Left lung (tissue), 10 donors: ENCODE results near the gene IL3RA. TPM values are rescaled to one million over a fixed set of nuclear protein-coding genes. Genes with fewer than 3 reads are reported as not detected.
A peak's percentile ranks its signal among the peaks of the same experiment; 100 is the strongest.

Experiments
- ATAC-seq: fragments of 200-7000 bp; cut with Tn5 transposase; one replicate; pipeline ENCODE4 v1.9.1; 2020; ENCODE audit warnings: moderate library complexity
- DNase-seq, 4 donors: peaks; one replicate each; pipeline ENCODE4 v3.0.0-alpha.2; 2013 to 2020
- H3K27ac ChIP-seq, 2 donors: fragments of 200-600 bp; sonication (generic) in 1 of 2; one replicate each; pipeline versions ENCODE4 v1.5.0 to v1.8.0; 2020 to 2021
- H3K27me3 ChIP-seq, 2 donors: fragments of 200-600 bp; sonication (generic) in 1 of 2; one replicate each; pipeline versions ENCODE4 v1.5.0 to v1.8.0; 2020 to 2021
- H3K36me3 ChIP-seq, 2 donors: fragments of 200-600 bp; sonication (generic) in 1 of 2; one replicate each; pipeline versions ENCODE4 v1.5.0 to v1.8.0; 2020 to 2021
- H3K4me1 ChIP-seq, 2 donors: fragments of 200-600 bp; one replicate each; pipeline ENCODE4 v1.8.0; 2021
- H3K4me3 ChIP-seq, 2 donors: fragments of 200-600 bp; sonication (generic) in 1 of 2; one replicate each; pipeline versions ENCODE4 v1.5.0 to v1.8.0; 2020 to 2021; ENCODE audit warnings: mild to moderate bottlenecking in 1 of 2
- H3K9me3 ChIP-seq, 2 donors: fragments of 200-600 bp; sonication (generic) in 1 of 2; one replicate each; pipeline versions ENCODE4 v1.5.0 to v1.8.0; 2020 to 2021
- intact Hi-C, 2 donors: fragments of 100-400 bp; cut with DNase I; formaldehyde crosslinking; loops; one replicate each; pipeline versions ENCODE4 v1.11.2 to v1.14.2; 2022
- polyA plus RNA-seq, 6 donors: library from polyadenylated mRNA; unstranded; fragments of 120-200 nt; gene quantifications; one replicate each; pipeline ENCODE4 v1.2.1, GENCODE V29; 2013; ENCODE audit not compliant: insufficient read length in 6 of 6
- total RNA-seq, 2 donors: library from RNA; stranded (reverse); fragmentation: NEBNext Ultra II Directional; extraction: Animal tissue kit (Norgen Biotek cat#: 25700); gene quantifications; one replicate each; pipeline ENCODE4 v1.2.1, GENCODE V29; 2021
- TF ChIP-seq, protein P1 (sequence below), 2 donors: fragments of 200-600 bp; sonication (generic) in 1 of 2; IDR thresholded peaks; one replicate each; pipeline versions ENCODE4 v1.5.0 to v1.8.0; 2021; ENCODE audit warnings: antibody characterized with exemption in 2 of 2
- donor health status: DM: no; HTN: yes; CAD: no.
- donor health status: DM: no; HTN: no; CAD: no.

Gene IL3RA
- total and polyA plus RNA-seq, 8 donors = 13.9 to 26.6 (median 24.5) TPM

DNA sequence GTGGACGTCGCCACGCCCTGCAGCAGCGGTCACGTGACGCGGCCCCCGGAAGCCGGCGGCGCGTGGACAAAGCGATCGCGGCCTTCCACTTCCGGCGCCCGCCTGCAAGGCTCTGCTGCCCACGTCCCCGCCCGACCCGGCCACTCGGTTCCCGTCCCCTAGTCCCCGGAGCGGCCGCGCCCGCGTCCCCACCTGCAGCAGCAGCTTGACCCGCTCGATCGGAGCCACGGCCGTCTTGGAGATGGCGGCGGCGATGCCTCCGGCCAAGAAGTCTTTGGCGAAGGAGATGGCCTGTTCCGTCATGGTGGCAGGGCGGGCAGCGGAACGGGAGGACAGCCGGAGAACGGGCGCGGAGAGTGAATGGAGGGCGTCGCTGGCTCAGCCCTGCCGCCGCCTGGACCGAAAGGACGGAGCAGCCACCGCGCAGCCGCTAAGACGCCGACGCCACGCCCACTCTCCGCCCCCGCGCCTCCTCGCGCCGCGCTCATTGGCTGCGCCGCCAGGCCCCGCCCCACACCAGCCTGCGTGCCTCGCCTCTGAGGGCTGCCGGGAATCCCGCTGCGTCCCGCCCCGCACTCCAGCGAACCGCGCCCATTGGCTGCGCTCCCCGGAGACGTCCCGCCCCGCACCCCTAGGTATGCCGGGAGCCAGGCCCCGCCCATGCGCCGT is 55.3 kb downstream of the IL3RA start, which contains the start of gene SLC25A6:
TSS of gene SLC25A6 (minus strand) at position 407 of the 669 bp plus-strand sequence. CDS start at position 303, 104 bp downstream.
- H3K4me3 ChIP-seq = peak within 1 kb of the TSS; percentile 99 to 100
- H3K4me1 ChIP-seq = peaks cover 13 to 59% of the 10 kb centered on the region in 2 donors
- DNase-seq (peak; percentile 97 to 99 (median 99)), ATAC-seq (peak; percentile 96)
- TF ChIP-seq, protein P1, sequence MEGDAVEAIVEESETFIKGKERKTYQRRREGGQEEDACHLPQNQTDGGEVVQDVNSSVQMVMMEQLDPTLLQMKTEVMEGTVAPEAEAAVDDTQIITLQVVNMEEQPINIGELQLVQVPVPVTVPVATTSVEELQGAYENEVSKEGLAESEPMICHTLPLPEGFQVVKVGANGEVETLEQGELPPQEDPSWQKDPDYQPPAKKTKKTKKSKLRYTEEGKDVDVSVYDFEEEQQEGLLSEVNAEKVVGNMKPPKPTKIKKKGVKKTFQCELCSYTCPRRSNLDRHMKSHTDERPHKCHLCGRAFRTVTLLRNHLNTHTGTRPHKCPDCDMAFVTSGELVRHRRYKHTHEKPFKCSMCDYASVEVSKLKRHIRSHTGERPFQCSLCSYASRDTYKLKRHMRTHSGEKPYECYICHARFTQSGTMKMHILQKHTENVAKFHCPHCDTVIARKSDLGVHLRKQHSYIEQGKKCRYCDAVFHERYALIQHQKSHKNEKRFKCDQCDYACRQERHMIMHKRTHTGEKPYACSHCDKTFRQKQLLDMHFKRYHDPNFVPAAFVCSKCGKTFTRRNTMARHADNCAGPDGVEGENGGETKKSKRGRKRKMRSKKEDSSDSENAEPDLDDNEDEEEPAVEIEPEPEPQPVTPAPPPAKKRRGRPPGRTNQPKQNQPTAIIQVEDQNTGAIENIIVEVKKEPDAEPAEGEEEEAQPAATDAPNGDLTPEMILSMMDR (IDR thresholded peaks at IDR 0.05) = peak in 1 of 2 donors; percentile 32
- peaks cover 0 to 51% of the 10 kb centered on the region in 2 donors for H3K36me3 ChIP-seq
- H3K27ac ChIP-seq = peak within 1 kb of the TSS; percentile 97 to 98
- H3K9me3 ChIP-seq = no peaks in the 10 kb centered on the region
- no peaks in the 10 kb centered on the region for H3K27me3 ChIP-seq
- intact Hi-C loops = no loop called here

DNA sequence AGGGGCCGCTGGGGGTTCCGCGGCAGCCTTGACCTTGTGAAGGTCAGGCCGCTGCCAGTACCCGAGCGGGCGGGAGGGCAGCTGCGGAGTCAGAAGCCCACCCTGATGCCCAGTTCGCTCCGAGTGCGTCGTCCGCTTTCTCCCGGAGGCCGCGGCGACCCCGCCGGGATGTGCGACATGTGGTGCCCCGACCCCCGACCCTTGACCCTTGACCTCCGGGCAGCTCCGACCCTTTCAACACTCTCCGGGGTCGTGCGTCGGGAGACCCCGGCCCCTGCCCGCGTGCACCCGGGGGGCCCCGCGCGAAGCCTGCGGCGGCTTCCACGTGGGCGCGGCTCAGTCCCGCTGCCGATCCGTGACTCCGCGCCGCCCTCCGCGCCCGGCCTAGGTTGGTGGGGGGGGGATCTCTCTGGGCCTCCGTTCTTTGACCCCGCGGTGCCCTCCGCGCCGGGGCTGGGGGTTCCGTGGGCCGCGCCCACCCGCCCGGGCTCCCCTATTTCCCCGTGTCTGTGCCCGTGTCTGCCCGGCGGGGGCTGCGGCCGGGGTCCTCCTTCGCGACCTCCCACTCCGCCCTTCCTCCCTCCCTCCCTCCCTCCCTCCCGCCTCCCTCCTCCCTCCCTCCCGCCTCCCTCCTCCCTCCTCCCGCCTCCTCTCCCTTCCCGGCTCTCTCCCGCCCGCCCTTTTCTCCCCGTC is 55.9 kb downstream of the IL3RA start:
- ATAC-seq (peak; percentile 66), DNase-seq (peak in 3 of 4 donors; percentile 77 to 91 (median 78))
- Histone ChIP-seq H3K36me3 (peaks cover 0 to 50% of the 10 kb centered on the region in 2 donors), H3K4me3 (peak overlapping the region; percentile 99 to 100), H3K27ac (peak overlapping the region; percentile 97 to 98), H3K4me1 (peaks cover 13 to 59% of the 10 kb centered on the region in 2 donors), H3K9me3 (no peaks in the 10 kb centered on the region), H3K27me3 (no peaks in the 10 kb centered on the region)
- intact Hi-C loops = no loop called here
- TF ChIP-seq, protein P1 (IDR thresholded peaks at IDR 0.05) = no peak

DNA sequence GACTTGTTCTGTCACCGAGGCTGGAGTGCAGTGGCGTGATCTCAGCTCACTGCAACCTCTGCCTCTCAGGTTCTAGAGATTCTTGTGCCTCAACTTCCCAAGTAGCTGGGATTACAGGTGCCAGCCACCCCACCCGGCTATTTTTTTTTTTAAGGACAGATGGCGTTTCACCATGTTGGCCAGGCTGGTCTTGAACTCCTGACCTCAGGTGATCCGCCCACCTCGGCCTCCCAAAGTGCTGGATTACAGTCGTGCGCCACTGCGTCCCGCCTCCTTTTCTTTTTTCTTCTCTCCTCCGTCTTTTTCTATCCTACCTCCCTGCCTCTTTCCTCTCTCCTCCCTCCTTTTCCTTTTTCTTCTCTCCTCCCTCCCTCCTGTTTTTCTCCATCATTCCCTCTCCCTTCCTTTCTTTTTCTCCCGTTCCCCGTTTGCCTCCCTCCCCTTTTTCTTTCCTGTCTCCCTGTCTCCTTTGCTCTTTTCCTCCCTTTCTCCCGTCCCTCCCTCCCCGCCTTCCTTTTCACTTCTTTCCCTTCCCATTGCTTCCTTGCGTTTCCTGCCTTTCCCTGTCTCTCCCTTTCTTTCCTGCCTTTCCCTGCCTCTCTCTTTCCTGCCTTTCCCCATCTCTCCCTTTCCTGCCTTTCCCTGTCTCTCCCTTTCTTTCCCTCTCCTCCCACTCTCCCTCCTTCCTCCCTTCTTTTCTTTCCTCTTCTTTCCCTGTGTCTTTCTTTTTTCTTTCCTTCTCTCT is 57.5 kb downstream of the IL3RA start:
- intact Hi-C loops = no loop called here
- ATAC-seq (no peak), DNase-seq (peak in 2 of 4 donors; percentile 19 to 35)
- no peaks in the 10 kb centered on the region for H3K27me3 ChIP-seq
- H3K36me3 ChIP-seq = peaks cover 0 to 44% of the 10 kb centered on the region in 2 donors
- H3K4me1 ChIP-seq = peaks cover 13 to 46% of the 10 kb centered on the region in 2 donors
- no peak overlapping the region for H3K4me3 ChIP-seq
- TF ChIP-seq, protein P1 (IDR thresholded peaks at IDR 0.05) = no peak
- peak overlapping the region in 1 of 2 donors; percentile 25 for H3K27ac ChIP-seq
- H3K9me3 ChIP-seq = no peaks in the 10 kb centered on the region

DNA sequence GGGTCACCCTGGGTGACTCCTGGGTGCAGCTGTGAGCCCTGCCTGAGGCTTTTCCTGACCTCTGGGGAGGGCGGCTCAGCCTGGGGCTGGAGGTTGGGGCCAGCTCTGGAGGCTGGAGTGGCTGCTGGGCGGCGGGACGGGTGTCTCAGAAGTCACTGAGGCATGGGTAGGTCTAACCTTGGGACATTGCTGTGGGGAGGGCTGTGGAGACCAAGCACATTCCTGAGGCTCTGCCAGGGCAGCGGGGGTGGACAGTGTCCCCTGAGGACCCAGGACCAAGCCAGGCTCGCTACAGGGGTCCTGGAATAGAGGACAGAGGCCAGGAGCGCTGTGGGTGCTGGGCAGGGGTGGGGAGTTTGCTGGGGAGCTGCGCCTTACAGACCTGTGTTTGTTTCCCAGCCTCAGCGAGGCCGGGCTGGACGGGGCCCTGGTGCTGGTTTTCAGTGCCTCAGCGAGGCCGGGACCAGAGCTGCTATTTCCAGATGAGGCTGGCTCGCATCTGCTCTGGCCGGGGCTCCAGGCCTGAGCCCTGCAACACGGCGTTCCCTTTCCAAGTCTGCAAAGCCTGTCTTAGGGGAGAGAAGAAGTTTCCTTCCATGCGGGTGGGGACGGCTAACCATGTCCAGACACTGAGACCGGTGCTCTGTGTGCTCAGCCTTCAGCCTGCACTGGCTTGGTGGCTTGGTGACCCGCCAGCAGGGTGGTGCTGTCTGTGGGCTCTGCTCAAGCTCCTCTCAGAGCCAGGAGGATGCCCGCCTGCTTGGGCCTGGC is 58.3 kb downstream of the IL3RA start:
- Histone ChIP-seq H3K27ac (peak overlapping the region in 1 of 2 donors; percentile 25), H3K9me3 (no peaks in the 10 kb centered on the region), H3K36me3 (peaks cover 0 to 39% of the 10 kb centered on the region in 2 donors), H3K27me3 (no peaks in the 10 kb centered on the region), H3K4me3 (no peak overlapping the region), H3K4me1 (peaks cover 13 to 37% of the 10 kb centered on the region in 2 donors)
- ATAC-seq (no peak), DNase-seq (peak in 2 of 4 donors; percentile 32 to 75)
- intact Hi-C loops = no loop called here
- TF ChIP-seq, protein P1 (IDR thresholded peaks at IDR 0.05) = no peak
